Left kidney (tissue), 2 donors: ENCODE measurements around the gene NF1. TPM values are rescaled to one million over a fixed set of nuclear protein-coding genes. Genes with fewer than 3 reads are reported as not detected.
"Not testable (repeated sequence)": the region's sequence is repeated elsewhere in the genome, so short reads cannot be mapped to it uniquely, and the experiment has no call there.

ENCODE experiments used
- DNase-seq: peaks from one replicate; pipeline ENCODE4 v3.0.0-alpha.2; 2013
- polyA plus RNA-seq: library from polyadenylated mRNA; unstranded; fragments of 120-200 nt; gene quantifications from one replicate; pipeline ENCODE4 v1.2.1, GENCODE V29; 2013; ENCODE audit not compliant: insufficient read length

The NF1 gene
- polyA plus RNA-seq, 1 donor: 53.9 TPM

- not testable (repeated sequence) for DNase-seq
Measured at GRCh38 chr17:31178951-31179350, 84.2 kb downstream of the NF1 start.

- no peak for DNase-seq
Measured at GRCh38 chr17:31195305-31195704, 100.5 kb downstream of the NF1 start.

- no peak for DNase-seq
Measured at GRCh38 chr17:31198026-31198425, 103.2 kb downstream of the NF1 start.

GRCh38 chr17:31198666-31199065 lies 103.9 kb downstream of the NF1 start:
- DNase-seq: not testable (repeated sequence)

- no peak for DNase-seq
Measured at GRCh38 chr17:31200287-31200686, 105.5 kb downstream of the NF1 start.

GRCh38 chr17:31202968-31203367 lies 108.2 kb downstream of the NF1 start:
- no peak for DNase-seq

- DNase-seq: no peak
Measured at GRCh38 chr17:31211352-31212012, 116.7 kb downstream of the NF1 start.

GRCh38 chr17:31216031-31216751 lies 121.4 kb downstream of the NF1 start:
- peak; percentile 59 for DNase-seq

- no peak for DNase-seq
Measured at GRCh38 chr17:31224366-31224765, 129.6 kb downstream of the NF1 start.

- DNase-seq: no peak
Measured at GRCh38 chr17:31225831-31226230, 131.1 kb downstream of the NF1 start.

GRCh38 chr17:31226373-31226772 lies 131.6 kb downstream of the NF1 start:
- no peak for DNase-seq

- DNase-seq: no peak
Measured at GRCh38 chr17:31226950-31227349, 132.2 kb downstream of the NF1 start.

- DNase-seq: no peak
Measured at GRCh38 chr17:31231852-31232251, 137.1 kb downstream of the NF1 start.

GRCh38 chr17:31235110-31235509 lies 140.3 kb downstream of the NF1 start:
- no peak for DNase-seq

GRCh38 chr17:31236137-31236536 lies 141.4 kb downstream of the NF1 start:
- no peak for DNase-seq

GRCh38 chr17:31236712-31237111 lies 141.9 kb downstream of the NF1 start:
- DNase-seq: no peak

GRCh38 chr17:31241116-31241515 lies 146.3 kb downstream of the NF1 start:
- DNase-seq: no peak

- DNase-seq: no peak
Measured at GRCh38 chr17:31248986-31249834, 154.4 kb downstream of the NF1 start.

- no peak for DNase-seq
Measured at GRCh38 chr17:31249835-31250141, 155.0 kb downstream of the NF1 start.

- no peak for DNase-seq
Measured at GRCh38 chr17:31250229-31250628, 155.5 kb downstream of the NF1 start.

- no peak for DNase-seq
Measured at GRCh38 chr17:31251105-31251969, 156.6 kb downstream of the NF1 start.

GRCh38 chr17:31251970-31252328 lies 157.2 kb downstream of the NF1 start:
- DNase-seq: no peak
